B cell (primary cell): ENCODE measurements around the gene UBR1.

Experiments
- CTCF ChIP-seq: fragments of 200-600 bp; IDR thresholded peaks from one replicate; pipeline ENCODE4 v1.8.0; 2022; ENCODE audit warnings: antibody characterized with exemption, mild to moderate bottlenecking
- EZH2 ChIP-seq: IDR thresholded peaks from 2 replicates; pipeline ENCODE4 v1.6.1; 2012; ENCODE audit warnings: borderline replicate concordance, low read depth, mild to moderate bottlenecking, moderate library complexity, low read length; ENCODE audit not compliant: insufficient read depth, poor library complexity, severe bottlenecking

GRCh38 chr15:42992626-42993025 is 113.2 kb downstream of the UBR1 start:
- TF ChIP-seq CTCF = no peak
- TF ChIP-seq EZH2 = no peak
